Activated CD4-positive, CD25-positive, alpha-beta regulatory T cell treated with anti-CD3 and anti-CD28 coated beads, Interleukin-2, amount 50 U/mL, for 16 hours (primary cell): Measurements from ENCODE around the gene CHMP5.

Experiments
- DNase-seq: peaks from one replicate; pipeline ENCODE4 v3.0.0-alpha.2; 2020; ENCODE audit warnings: low read depth, low spot score

CHMP5 gene

GRCh38 chr9:33242609-33243134, 22.2 kb upstream of the CHMP5 start:
- DNase-seq, result no peak

- DNase-seq, result no peak
Measured at GRCh38 chr9:33244137-33244784, 20.6 kb upstream of the CHMP5 start.

- DNase-seq, result no peak
Measured at GRCh38 chr9:33245341-33245740, 19.5 kb upstream of the CHMP5 start.

GRCh38 chr9:33246269-33246860, 18.5 kb upstream of the CHMP5 start:
- no peak for DNase-seq

GRCh38 chr9:33248606-33249005, 16.2 kb upstream of the CHMP5 start:
- DNase-seq, result no peak

GRCh38 chr9:33249087-33249658, 15.7 kb upstream of the CHMP5 start:
- no peak for DNase-seq

- DNase-seq, result no peak
Measured at GRCh38 chr9:33249983-33250382, 14.9 kb upstream of the CHMP5 start.

GRCh38 chr9:33250458-33250995, 14.3 kb upstream of the CHMP5 start:
- no peak for DNase-seq

GRCh38 chr9:33254211-33254610, 10.6 kb upstream of the CHMP5 start:
- no peak for DNase-seq

GRCh38 chr9:33255014-33255413, 9.8 kb upstream of the CHMP5 start:
- DNase-seq, result no peak

- DNase-seq, result no peak
Measured at GRCh38 chr9:33255471-33255870, 9.4 kb upstream of the CHMP5 start.

GRCh38 chr9:33256236-33256635, 8.6 kb upstream of the CHMP5 start:
- no peak for DNase-seq

- no peak for DNase-seq
Measured at GRCh38 chr9:33257276-33257675, 7.6 kb upstream of the CHMP5 start.

- no peak for DNase-seq
Measured at GRCh38 chr9:33260372-33260771, 4.5 kb upstream of the CHMP5 start.

GRCh38 chr9:33263131-33264002, 1.5 kb upstream of the CHMP5 start:
- no peak for DNase-seq

- peak; percentile 6 for DNase-seq
Measured at GRCh38 chr9:33264003-33264472, 811 bp upstream of the CHMP5 start.

- DNase-seq, result no peak
Measured at GRCh38 chr9:33265211-33265865, 489 bp downstream of the CHMP5 start.

GRCh38 chr9:33267151-33267767, 2.4 kb downstream of the CHMP5 start:
- DNase-seq, result no peak

- DNase-seq, result no peak
Measured at GRCh38 chr9:33270146-33270545, 5.3 kb downstream of the CHMP5 start.

- no peak for DNase-seq
Measured at GRCh38 chr9:33272061-33272460, 7.2 kb downstream of the CHMP5 start.
